Lung (tissue), 12 donors: Measurements from ENCODE around the gene CPXM2. TPM values are rescaled to one million over a fixed set of nuclear protein-coding genes. Genes with fewer than 3 reads are reported as not detected.

ENCODE experiments used
- ATAC-seq: fragments of 200-7000 bp; cut with Tn5 transposase; one replicate; pipeline ENCODE4 v1.9.1; 2020; ENCODE audit warnings: moderate number of reproducible peaks; ENCODE audit not compliant: insufficient read depth, low FRiP score
- DNase-seq, 3 donors: peaks; one replicate each; pipeline ENCODE4 v3.0.0-alpha.2; 2013 to 2017
- H3K27ac ChIP-seq, 2 donors: one replicate each; pipeline ENCODE4 v1.5.1; 2013; ENCODE audit warnings: mild to moderate bottlenecking in 2 of 2, moderate library complexity in 2 of 2, control low read depth in 1 of 2, inconsistent platforms in 1 of 2, low read depth in 1 of 2, low read length in 1 of 2
- H3K27me3 ChIP-seq, 3 donors: one replicate each; pipeline ENCODE4 v1.5.1; 2013; ENCODE audit warnings: low read length in 2 of 3; ENCODE audit not compliant: control insufficient read depth in 3 of 3, insufficient read depth in 3 of 3
- H3K36me3 ChIP-seq, 4 donors: one replicate each; pipeline ENCODE4 v1.5.1; 2013; ENCODE audit warnings: low read length in 4 of 4, mild to moderate bottlenecking in 1 of 4, moderate library complexity in 1 of 4; ENCODE audit not compliant: control insufficient read depth in 4 of 4, insufficient read depth in 4 of 4
- H3K4me1 ChIP-seq, 5 donors: one replicate each; pipeline ENCODE4 v1.5.1; 2013; ENCODE audit warnings: low read length in 5 of 5, mild to moderate bottlenecking in 2 of 5, moderate library complexity in 1 of 5; ENCODE audit not compliant: control insufficient read depth in 5 of 5, insufficient read depth in 5 of 5
- H3K4me3 ChIP-seq: one replicate; pipeline ENCODE4 v1.5.1; 2013; ENCODE audit warnings: mild to moderate bottlenecking, control low read depth, moderate library complexity
- H3K9ac ChIP-seq, 2 donors: one replicate each; pipeline ENCODE4 v1.5.1; 2013; ENCODE audit warnings: low read length in 2 of 2, control low read depth in 1 of 2; ENCODE audit not compliant: insufficient read depth in 1 of 2
- H3K9me3 ChIP-seq, 4 donors: one replicate each; pipeline ENCODE4 v1.5.1; 2013; ENCODE audit warnings: low read length in 3 of 4, mild to moderate bottlenecking in 1 of 4, moderate library complexity in 1 of 4; ENCODE audit not compliant: control insufficient read depth in 4 of 4, insufficient read depth in 3 of 4
- CTCF ChIP-seq: IDR thresholded peaks from 2 replicates; pipeline ENCODE4 v1.5.1; 2012; ENCODE audit warnings: mild to moderate bottlenecking; ENCODE audit errors: control extremely low read depth, extremely low read depth
- WGBS, 2 donors: extraction: QIAGEN DNeasy Blood & Tissue Kit; methylation state at CpG; one replicate each; pipeline ENCODE4 v1.1.7; 2013; 5-methylcytosine and 5-hydroxymethylcytosine counted together
- polyA plus RNA-seq, 2 donors: library from polyadenylated mRNA; stranded (reverse); fragments of 200-250 nt; gene quantifications; one replicate each; pipeline ENCODE4 v1.2.1, GENCODE V29; 2013
- total RNA-seq, 2 donors: library from RNA; depleted of rRNA in 1 of 2; stranded (reverse); fragments of >200 nt in 1 of 2; gene quantifications; one replicate each; pipeline ENCODE4 v1.2.1, GENCODE V29; 2014 to 2021
- donor health status: control.
- donor health status: control.
- donor health status: Bipolar disorder and iron deficiency.
- donor health status: healthy.
- donor health status: DM: yes; HTN: yes; CAD: no.

Gene CPXM2
- total and polyA plus RNA-seq, 4 donors = 0.66 to 5.0 (median 2.1) TPM

GRCh38 chr10:123706236-123706635 lies 185.4 kb downstream of the CPXM2 start:
- TF ChIP-seq CTCF = no peak
- DNase-seq (no peak), ATAC-seq (no peak)
- WGBS, 2 donors = 50 to 83% methylated on average over 4 of the region's 4 CpGs
- Histone ChIP-seq H3K27me3 (peaks cover 0 to 4% (median 0%) of the 10 kb centered on the region in 3 donors), H3K4me1 (no peaks in the 10 kb centered on the region), H3K36me3 (no peaks in the 10 kb centered on the region), H3K27ac (no peak overlapping the region), H3K9me3 (peaks cover 0 to 2% (median 0%) of the 10 kb centered on the region in 4 donors), H3K4me3 (no peak overlapping the region), H3K9ac (no peak overlapping the region)

GRCh38 chr10:123704812-123705211 lies 186.8 kb downstream of the CPXM2 start:
- Histone ChIP-seq H3K9ac (no peak overlapping the region), H3K27ac (no peak overlapping the region), H3K27me3 (peaks cover 0 to 4% (median 0%) of the 10 kb centered on the region in 3 donors), H3K4me3 (no peak overlapping the region), H3K4me1 (no peaks in the 10 kb centered on the region), H3K9me3 (peaks cover 0 to 2% (median 0%) of the 10 kb centered on the region in 4 donors), H3K36me3 (no peaks in the 10 kb centered on the region)
- ATAC-seq (no peak), DNase-seq (no peak)
- TF ChIP-seq CTCF = no peak
- 14 to 30% methylated on average over 6 of the region's 6 CpGs for WGBS, 2 donors

- no peak for ATAC-seq
- 82 to 86% methylated on average over 8 of the region's 8 CpGs for WGBS, 2 donors
- Histone ChIP-seq H3K27ac (no peak overlapping the region), H3K27me3 (peaks cover 0 to 4% (median 0%) of the 10 kb centered on the region in 3 donors), H3K36me3 (no peaks in the 10 kb centered on the region), H3K9me3 (peaks cover 0 to 2% (median 0%) of the 10 kb centered on the region in 4 donors), H3K9ac (no peak overlapping the region), H3K4me3 (no peak overlapping the region), H3K4me1 (no peaks in the 10 kb centered on the region)
- no peak for DNase-seq
- TF ChIP-seq CTCF = no peak
Observed at GRCh38 chr10:123704076-123704475, 187.5 kb downstream of the CPXM2 start.

- Histone ChIP-seq H3K36me3 (no peaks in the 10 kb centered on the region), H3K4me1 (no peaks in the 10 kb centered on the region), H3K27ac (no peak overlapping the region), H3K9me3 (peaks cover 0 to 2% (median 0%) of the 10 kb centered on the region in 4 donors), H3K9ac (no peak overlapping the region), H3K27me3 (peaks cover 0 to 8% (median 0%) of the 10 kb centered on the region in 3 donors), H3K4me3 (no peak overlapping the region)
- 72 to 79% methylated on average over 6 of the region's 6 CpGs for WGBS, 2 donors
- TF ChIP-seq CTCF = no peak
- DNase-seq (no peak), ATAC-seq (no peak)
Observed at GRCh38 chr10:123703195-123703790, 188.3 kb downstream of the CPXM2 start.
